OCI-LY7 (cell line): ENCODE measurements around the gene SOWAHC.
"Not testable (repeated sequence)": the region's sequence is repeated elsewhere in the genome, so short reads cannot be mapped to it uniquely, and the experiment has no call there.

ENCODE experiments used
- EZH2phosphoT487 ChIP-seq: fragments of 200-600 bp; sonication (generic); IDR thresholded peaks from 2 replicates; pipeline ENCODE4 v1.6.1; 2018; ENCODE audit warnings: low read depth, borderline replicate concordance, mild to moderate bottlenecking, mixed run types, antibody characterized with exemption, low read length, moderate library complexity, mixed read lengths
- TF ChIP-seq, protein P1 (sequence below): fragments of 200-600 bp; sonication (generic); conservative IDR thresholded peaks from 2 replicates; pipeline ENCODE4 v1.5.1; 2014; ENCODE audit warnings: mild to moderate bottlenecking, antibody characterized with exemption, low read length, moderate library complexity, mixed read lengths

DNA sequence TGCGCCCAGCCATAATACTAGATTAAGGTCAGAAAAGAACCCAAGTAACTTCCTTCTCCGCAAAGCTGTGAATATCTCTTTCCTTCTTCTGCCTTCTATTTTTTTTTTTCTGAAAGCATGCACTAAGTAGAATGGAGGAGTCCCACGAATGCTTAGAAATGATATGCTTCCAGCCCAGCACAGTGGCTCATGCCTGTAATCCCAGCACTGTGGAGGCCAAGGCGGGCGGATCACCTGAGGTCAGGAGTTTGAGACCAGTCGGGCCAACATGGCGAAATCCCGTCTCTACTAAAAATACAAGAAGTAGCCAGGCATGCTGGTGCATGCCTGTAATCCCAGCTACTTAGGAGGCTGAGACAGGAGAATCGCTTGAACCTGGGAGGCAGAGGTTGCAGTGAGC, 25.8 kb downstream of the SOWAHC start:
- TF ChIP-seq, protein P1, sequence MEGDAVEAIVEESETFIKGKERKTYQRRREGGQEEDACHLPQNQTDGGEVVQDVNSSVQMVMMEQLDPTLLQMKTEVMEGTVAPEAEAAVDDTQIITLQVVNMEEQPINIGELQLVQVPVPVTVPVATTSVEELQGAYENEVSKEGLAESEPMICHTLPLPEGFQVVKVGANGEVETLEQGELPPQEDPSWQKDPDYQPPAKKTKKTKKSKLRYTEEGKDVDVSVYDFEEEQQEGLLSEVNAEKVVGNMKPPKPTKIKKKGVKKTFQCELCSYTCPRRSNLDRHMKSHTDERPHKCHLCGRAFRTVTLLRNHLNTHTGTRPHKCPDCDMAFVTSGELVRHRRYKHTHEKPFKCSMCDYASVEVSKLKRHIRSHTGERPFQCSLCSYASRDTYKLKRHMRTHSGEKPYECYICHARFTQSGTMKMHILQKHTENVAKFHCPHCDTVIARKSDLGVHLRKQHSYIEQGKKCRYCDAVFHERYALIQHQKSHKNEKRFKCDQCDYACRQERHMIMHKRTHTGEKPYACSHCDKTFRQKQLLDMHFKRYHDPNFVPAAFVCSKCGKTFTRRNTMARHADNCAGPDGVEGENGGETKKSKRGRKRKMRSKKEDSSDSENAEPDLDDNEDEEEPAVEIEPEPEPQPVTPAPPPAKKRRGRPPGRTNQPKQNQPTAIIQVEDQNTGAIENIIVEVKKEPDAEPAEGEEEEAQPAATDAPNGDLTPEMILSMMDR: not testable (repeated sequence)
- not testable (repeated sequence) for TF ChIP-seq EZH2phosphoT487
